Subcutaneous abdominal adipose tissue (tissue), 5 donors: ENCODE results near the gene CD200R1L.

Source experiments
- H3K27ac ChIP-seq: one replicate; pipeline ENCODE4 v1.7.0; 2013; ENCODE audit warnings: low read depth, mild to moderate bottlenecking, inconsistent platforms, low read length, moderate library complexity
- H3K27me3 ChIP-seq, 5 donors: one replicate each; pipeline ENCODE4 v1.7.0; 2013; ENCODE audit warnings: low read length in 5 of 5, inconsistent platforms in 1 of 5; ENCODE audit not compliant: control insufficient read depth in 5 of 5, insufficient read depth in 4 of 5
- H3K36me3 ChIP-seq, 5 donors: one replicate each; pipeline ENCODE4 v1.7.0; 2013; ENCODE audit warnings: low read length in 5 of 5; ENCODE audit not compliant: control insufficient read depth in 5 of 5, insufficient read depth in 5 of 5
- H3K4me1 ChIP-seq, 5 donors: one replicate each; pipeline ENCODE4 v1.7.0; 2013; ENCODE audit warnings: low read length in 5 of 5, mild to moderate bottlenecking in 3 of 5, moderate library complexity in 1 of 5; ENCODE audit not compliant: control insufficient read depth in 5 of 5, insufficient read depth in 5 of 5
- H3K4me3 ChIP-seq, 5 donors: one replicate each; pipeline ENCODE4 v1.7.0; 2013; ENCODE audit warnings: low read length in 5 of 5, low read depth in 1 of 5
- H3K9ac ChIP-seq, 5 donors: one replicate each; pipeline ENCODE4 v1.7.0; 2013; ENCODE audit warnings: low read length in 5 of 5, mild to moderate bottlenecking in 4 of 5, moderate library complexity in 3 of 5
- H3K9me3 ChIP-seq, 5 donors: one replicate each; pipeline ENCODE4 v1.7.0; 2013; ENCODE audit warnings: low read length in 5 of 5; ENCODE audit not compliant: control insufficient read depth in 5 of 5
- donor health status: healthy.
- donor health status: healthy.
- donor health status: healthy.
- donor health status: healthy.
- donor health status: healthy.

CD200R1L gene

DNA sequence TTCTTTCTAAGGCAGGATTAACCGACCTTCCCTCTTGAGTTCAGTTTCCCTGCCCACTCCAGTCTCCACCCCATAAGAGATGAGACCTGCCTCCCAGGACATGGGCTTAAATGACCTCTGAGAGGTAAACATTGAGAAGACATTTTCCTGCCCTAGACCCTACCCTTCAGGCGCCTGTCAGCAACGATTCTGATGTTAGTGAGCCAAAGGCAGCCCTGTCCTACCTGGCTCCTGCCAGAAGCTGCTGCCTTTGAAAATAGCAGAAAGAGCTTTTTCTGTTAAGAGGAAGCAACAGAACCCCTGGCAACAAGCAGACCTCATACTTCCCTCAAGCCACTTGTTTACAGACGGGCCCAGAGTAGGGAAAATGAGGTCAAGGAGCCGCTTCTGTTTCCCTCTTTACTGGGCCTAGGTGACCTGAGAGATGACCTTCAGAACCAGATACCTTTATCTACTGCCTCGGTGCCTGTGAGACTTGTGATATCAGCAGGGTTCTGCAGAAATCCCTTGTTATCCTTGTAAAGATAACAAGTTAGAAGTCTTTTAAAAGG lies 52.0 kb downstream of the CD200R1L start:
- no peak overlapping the region for H3K9ac ChIP-seq
- H3K9me3 ChIP-seq, result no peaks in the 10 kb centered on the region
- H3K27ac ChIP-seq, result no peak overlapping the region
- no peaks in the 10 kb centered on the region for H3K36me3 ChIP-seq
- peaks cover 0 to 19% (median 7%) of the 10 kb centered on the region in 5 donors for H3K4me1 ChIP-seq
- no peak overlapping the region for H3K4me3 ChIP-seq
- H3K27me3 ChIP-seq, result no peaks in the 10 kb centered on the region

DNA sequence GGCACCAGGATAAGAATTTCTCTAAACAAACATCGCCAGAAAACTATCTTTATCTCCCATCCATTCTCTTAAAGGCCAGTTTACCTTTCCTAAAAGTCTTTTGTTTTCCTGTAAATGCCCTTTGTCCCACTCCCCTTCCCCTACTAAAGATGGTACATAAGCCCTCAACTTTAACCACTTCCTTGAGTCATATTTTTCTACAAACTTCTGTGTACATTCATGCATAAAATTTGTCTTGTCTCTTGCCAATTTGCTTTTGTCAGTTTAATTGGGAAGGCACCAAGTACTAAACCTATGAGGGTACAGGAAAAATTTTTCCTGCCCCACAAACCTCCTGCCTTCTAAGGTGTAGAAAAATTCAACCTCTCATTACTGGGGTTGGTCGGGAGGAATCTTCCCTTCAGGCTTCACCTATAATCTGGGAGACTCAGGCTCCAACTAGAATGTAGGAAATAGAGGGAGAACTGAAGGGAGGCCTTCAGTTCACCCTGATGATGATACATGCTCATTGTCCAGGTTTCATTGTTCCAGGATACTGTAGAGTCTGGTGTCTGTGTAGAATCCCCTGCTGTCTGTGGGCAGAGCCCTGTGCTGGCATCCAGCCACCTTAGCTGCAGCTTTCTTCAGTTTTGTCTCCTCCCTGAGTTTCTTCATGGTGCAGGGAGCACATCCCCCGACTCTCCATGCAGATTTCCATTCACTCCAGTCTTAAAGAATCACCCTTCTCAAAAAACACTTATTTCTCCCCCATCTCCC lies 53.2 kb downstream of the CD200R1L start:
- no peak overlapping the region for H3K9ac ChIP-seq
- peaks cover 0 to 13% (median 2%) of the 10 kb centered on the region in 5 donors for H3K4me1 ChIP-seq
- H3K4me3 ChIP-seq, result no peak overlapping the region
- H3K27ac ChIP-seq, result no peak overlapping the region
- no peaks in the 10 kb centered on the region for H3K36me3 ChIP-seq
- H3K27me3 ChIP-seq, result no peaks in the 10 kb centered on the region
- H3K9me3 ChIP-seq, result no peaks in the 10 kb centered on the region

DNA sequence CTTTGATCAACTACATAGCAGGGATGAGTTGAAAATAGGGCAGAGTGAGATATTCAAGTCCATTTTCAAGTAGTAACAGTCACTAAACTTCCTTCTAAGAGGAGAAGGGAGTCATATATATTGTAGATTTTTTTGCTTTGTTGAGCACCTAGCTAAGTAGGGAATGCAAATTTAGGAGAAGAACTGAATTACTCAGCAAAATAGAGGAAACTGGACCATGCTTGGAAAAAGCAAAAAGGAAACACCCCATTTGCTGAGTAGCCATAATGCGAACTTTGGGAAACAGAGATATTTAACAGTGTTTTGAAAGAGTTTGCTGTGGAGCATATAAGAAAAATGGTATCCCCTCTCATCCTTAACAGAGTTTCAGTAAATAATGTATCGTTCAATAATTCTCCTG lies 54.9 kb downstream of the CD200R1L start:
- Histone ChIP-seq H3K36me3 (no peaks in the 10 kb centered on the region), H3K9me3 (peaks cover 0 to 10% (median 5%) of the 10 kb centered on the region in 5 donors), H3K27me3 (no peaks in the 10 kb centered on the region), H3K4me3 (no peak overlapping the region), H3K9ac (no peak overlapping the region), H3K27ac (no peak overlapping the region), H3K4me1 (peaks cover 0 to 13% (median 0%) of the 10 kb centered on the region in 5 donors)

DNA sequence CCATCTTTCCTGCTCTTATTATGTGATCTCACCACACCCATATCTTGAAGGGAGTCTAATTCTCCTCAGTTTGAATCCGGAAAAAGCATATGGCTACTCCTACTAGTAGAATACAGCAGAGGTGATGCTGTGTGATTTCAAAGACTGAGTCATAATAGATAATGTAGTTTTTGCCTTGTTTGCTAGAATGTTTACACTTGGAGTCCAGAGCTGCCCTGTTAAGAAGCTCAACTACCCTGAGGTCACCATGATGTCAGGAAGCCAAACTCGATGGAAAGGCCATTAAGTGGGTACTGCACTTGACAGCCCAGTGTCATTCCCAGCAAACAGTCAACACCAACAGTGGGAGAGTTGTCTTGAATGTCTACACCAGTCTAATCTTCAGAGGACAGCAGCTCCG lies 56.9 kb downstream of the CD200R1L start:
- H3K27me3 ChIP-seq, result no peaks in the 10 kb centered on the region
- no peaks in the 10 kb centered on the region for H3K36me3 ChIP-seq
- peaks cover 0 to 8% (median 0%) of the 10 kb centered on the region in 5 donors for H3K4me1 ChIP-seq
- no peak overlapping the region for H3K9ac ChIP-seq
- no peak overlapping the region for H3K27ac ChIP-seq
- H3K4me3 ChIP-seq, result no peak overlapping the region
- H3K9me3 ChIP-seq, result peaks cover 0 to 10% (median 5%) of the 10 kb centered on the region in 5 donors

DNA sequence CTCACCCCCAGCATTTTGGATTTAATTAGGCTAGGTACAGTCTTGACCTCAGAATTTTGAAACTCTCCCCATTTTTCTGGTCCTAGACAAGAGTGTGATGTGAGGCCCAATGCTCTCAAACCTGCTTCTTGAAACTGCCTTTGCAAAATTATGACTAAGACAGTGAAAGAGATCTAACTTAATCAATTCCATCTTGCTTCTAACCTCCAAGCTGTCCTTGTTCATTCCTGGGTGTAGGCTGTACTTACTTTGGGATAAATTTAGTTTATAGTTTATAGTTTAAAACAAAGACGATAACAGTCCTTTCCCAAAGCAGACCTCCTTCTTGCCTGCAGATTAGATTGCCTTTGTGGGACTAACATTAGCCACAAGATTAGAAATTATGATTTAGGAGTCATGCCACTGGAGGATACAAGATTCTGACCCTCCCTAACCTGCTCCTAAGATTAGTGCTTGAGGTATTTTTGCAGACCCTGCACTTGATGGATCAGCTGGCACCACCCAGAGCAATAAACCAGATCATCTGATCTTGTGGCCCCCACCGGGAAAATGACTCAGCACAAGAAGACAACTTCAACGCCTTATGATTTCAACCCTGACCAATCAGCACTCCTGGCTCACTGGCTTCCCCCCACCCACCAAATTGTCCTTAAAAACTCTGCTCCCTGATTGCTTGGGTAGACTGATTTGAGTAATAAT lies 59.6 kb downstream of the CD200R1L start:
- H3K4me1 ChIP-seq, result no peaks in the 10 kb centered on the region
- no peaks in the 10 kb centered on the region for H3K36me3 ChIP-seq
- H3K4me3 ChIP-seq, result no peak overlapping the region
- H3K27ac ChIP-seq, result no peak overlapping the region
- H3K27me3 ChIP-seq, result no peaks in the 10 kb centered on the region
- H3K9ac ChIP-seq, result no peak overlapping the region
- peaks cover 0 to 10% (median 5%) of the 10 kb centered on the region in 5 donors for H3K9me3 ChIP-seq

DNA sequence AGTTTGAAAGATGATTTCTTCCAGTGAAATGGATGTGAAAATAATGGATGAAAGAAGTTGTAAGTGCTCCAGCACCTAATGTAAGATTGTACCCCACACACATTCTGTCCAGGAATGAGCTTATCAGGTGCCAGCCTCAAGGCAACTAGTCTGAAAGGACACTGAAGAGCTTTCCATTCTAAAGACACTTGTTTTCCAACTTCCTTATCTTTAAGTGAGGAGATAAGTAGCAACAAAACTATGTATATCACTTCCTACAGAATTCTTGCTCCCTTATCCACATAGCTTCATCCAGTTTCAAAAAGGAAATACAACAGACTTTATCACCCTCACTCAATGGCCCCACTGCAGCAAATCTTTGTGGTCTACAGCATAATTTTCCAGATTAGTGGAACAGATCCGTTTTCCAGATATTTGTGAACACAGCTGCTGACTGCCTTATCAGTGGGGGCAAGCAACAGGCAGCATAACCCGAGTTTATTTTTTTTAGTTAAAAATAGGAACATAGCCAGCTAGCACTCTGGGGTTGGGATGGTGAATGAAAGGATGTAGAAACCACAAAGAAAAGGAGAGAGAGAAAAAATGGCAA lies 60.6 kb downstream of the CD200R1L start:
- no peak overlapping the region for H3K27ac ChIP-seq
- no peaks in the 10 kb centered on the region for H3K27me3 ChIP-seq
- no peak overlapping the region for H3K4me3 ChIP-seq
- H3K36me3 ChIP-seq, result no peaks in the 10 kb centered on the region
- H3K9me3 ChIP-seq, result peaks cover 0 to 10% (median 5%) of the 10 kb centered on the region in 5 donors
- H3K9ac ChIP-seq, result no peak overlapping the region
- H3K4me1 ChIP-seq, result peaks cover 0 to 2% (median 0%) of the 10 kb centered on the region in 5 donors

DNA sequence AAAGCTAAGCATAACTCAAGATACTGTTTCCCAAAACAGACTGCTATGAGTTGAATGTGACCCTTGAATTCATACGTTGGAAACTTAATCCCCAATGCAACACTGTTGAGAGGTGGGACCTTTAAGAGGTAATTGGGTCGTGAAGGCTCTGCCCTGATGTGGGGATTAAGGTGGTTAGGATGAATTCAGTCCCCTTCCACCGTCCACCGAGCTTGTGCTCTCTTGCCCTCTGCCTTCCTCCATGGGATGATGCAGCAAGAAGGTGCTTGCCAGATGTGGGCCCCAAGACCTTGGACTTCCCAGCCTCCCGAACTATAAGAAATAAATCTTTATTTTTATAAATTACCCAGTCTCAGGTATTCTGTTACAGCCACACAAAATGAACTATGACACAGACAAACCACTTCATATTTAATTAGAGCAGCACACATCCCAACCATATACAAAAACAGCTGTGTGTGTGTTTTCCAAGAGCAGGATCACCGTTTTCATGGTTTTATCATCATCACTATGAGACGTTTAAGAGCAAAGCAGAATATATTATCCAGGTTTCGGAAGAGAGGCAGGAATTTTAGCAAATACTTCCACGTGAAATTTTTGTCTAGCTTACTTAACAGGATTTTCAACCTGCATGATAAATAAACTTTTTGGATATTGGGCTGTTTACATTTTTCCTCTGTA lies 61.2 kb downstream of the CD200R1L start:
- Histone ChIP-seq H3K36me3 (no peaks in the 10 kb centered on the region), H3K9ac (no peak overlapping the region), H3K27me3 (no peaks in the 10 kb centered on the region), H3K4me3 (no peak overlapping the region), H3K27ac (no peak overlapping the region), H3K4me1 (peaks cover 0 to 6% (median 0%) of the 10 kb centered on the region in 5 donors), H3K9me3 (peaks cover 0 to 10% (median 5%) of the 10 kb centered on the region in 5 donors)

DNA sequence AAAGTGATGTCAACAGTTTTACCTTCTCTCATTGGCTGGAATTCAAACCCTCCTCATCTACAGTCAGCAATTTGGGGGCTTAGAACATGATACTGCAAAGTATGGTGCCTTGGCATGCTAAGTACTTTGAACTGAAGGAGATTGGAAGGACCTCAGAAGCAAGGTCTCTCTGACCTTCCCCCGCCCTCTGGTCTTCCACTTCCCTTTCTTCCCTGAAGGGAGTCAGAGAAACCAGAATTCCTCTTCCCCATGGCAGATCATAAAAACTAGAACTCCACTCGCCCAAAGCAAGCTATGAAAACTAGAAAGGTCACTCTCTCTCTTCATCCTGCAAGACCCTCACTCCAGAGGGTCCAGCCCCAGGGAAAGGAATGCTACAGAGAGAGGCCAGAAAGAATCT lies 64.2 kb downstream of the CD200R1L start:
- H3K36me3 ChIP-seq, result no peaks in the 10 kb centered on the region
- no peak overlapping the region for H3K4me3 ChIP-seq
- H3K4me1 ChIP-seq, result peaks cover 0 to 30% (median 17%) of the 10 kb centered on the region in 5 donors
- H3K9ac ChIP-seq, result no peak overlapping the region
- H3K27ac ChIP-seq, result no peak overlapping the region
- H3K27me3 ChIP-seq, result no peaks in the 10 kb centered on the region
- peaks cover 0 to 6% (median 1%) of the 10 kb centered on the region in 5 donors for H3K9me3 ChIP-seq

DNA sequence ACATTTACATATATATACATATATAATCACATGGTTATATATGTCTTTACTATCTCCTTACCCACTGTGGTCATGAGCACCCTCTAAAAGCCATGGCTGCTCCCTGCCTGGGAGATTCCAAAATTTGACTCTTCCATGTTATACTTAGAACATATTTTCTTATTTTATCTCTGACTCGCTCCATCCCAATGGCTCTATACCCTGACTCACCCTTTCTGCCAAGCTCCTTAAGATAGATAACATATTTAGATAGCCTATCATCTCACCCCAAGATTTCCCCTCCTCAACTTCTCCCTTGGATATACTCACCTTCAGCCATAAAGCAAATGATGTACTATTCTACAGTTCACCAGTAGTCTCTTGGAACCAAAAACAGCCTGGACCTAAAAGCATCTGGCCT lies 65.1 kb downstream of the CD200R1L start:
- Histone ChIP-seq H3K27ac (no peak overlapping the region), H3K36me3 (no peaks in the 10 kb centered on the region), H3K9ac (no peak overlapping the region), H3K4me3 (no peak overlapping the region), H3K27me3 (no peaks in the 10 kb centered on the region), H3K9me3 (no peaks in the 10 kb centered on the region), H3K4me1 (peaks cover 0 to 35% (median 22%) of the 10 kb centered on the region in 5 donors)
